ENCODE data around the gene SLC2A9.

Gene SLC2A9

DNA sequence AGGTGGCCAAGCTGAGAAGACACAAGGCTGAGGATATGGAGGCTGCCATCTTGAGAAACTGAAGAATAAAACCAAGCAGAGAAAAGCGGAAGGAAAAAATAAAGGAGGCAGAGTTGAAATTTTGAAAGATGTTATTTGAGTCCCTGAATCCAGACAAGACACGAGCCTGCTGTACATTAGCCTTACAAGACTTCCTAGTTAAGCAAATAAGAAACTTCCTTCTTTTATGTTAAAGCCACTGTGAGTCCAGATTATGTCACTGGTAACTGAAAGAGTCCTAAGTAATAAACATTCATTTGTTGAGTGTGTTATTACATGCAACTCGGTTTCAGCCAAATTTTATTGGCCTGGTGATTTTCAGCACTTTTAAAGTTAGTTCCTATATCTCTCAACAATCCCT, 209.5 kb downstream of the SLC2A9 start:
- H3K4me2 ChIP-seq (ENCODE audit: low read depth, low read length) = no peak overlapping the region
- H3K9me3 ChIP-seq (replicated peaks; ENCODE audit: insufficient read depth, low read length) = no peaks in the 10 kb centered on the region
- H4K20me1 ChIP-seq (ENCODE audit: insufficient read depth, low read length) = no peaks in the 10 kb centered on the region
- no peak overlapping the region for H2AFZ ChIP-seq (ENCODE audit: low read length)
- no peak for DNase-seq
- no peaks in the 10 kb centered on the region for H3K36me3 ChIP-seq (replicated peaks; ENCODE audit: insufficient read depth, low read length)
- peaks cover 20% of the 10 kb centered on the region for H3K4me1 ChIP-seq (ENCODE audit: low read length)
- H3K9ac ChIP-seq (ENCODE audit: low read length) = no peak overlapping the region
- H3K27ac ChIP-seq (ENCODE audit: low read length) = no peak overlapping the region
- H3K79me2 ChIP-seq (ENCODE audit: low read length) = no peaks in the 10 kb centered on the region
- TF ChIP-seq EZH2phosphoT487 (IDR thresholded peaks at IDR 0.05; ENCODE audit: low read length) (no peak), EZH2 (optimal IDR thresholded peaks at IDR 0.05; ENCODE audit: low read depth, low read length) (no peak)
- TF ChIP-seq, protein P1, sequence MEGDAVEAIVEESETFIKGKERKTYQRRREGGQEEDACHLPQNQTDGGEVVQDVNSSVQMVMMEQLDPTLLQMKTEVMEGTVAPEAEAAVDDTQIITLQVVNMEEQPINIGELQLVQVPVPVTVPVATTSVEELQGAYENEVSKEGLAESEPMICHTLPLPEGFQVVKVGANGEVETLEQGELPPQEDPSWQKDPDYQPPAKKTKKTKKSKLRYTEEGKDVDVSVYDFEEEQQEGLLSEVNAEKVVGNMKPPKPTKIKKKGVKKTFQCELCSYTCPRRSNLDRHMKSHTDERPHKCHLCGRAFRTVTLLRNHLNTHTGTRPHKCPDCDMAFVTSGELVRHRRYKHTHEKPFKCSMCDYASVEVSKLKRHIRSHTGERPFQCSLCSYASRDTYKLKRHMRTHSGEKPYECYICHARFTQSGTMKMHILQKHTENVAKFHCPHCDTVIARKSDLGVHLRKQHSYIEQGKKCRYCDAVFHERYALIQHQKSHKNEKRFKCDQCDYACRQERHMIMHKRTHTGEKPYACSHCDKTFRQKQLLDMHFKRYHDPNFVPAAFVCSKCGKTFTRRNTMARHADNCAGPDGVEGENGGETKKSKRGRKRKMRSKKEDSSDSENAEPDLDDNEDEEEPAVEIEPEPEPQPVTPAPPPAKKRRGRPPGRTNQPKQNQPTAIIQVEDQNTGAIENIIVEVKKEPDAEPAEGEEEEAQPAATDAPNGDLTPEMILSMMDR (IDR thresholded peaks at IDR 0.05; ENCODE audit: low read length) = no peak
- H3F3A ChIP-seq (ENCODE audit: insufficient read depth, low read length) = peaks cover 10% of the 10 kb centered on the region; the same call in 1 of the 2 replicates
- no peaks in the 10 kb centered on the region for H3K9me2 ChIP-seq (replicated peaks; ENCODE audit: insufficient read depth, low read length)
- 0 out of 2 replicates have a peak, but pooled peaks cover 4% of the 10 kb centered on the region for H3K27me3 ChIP-seq (replicated peaks; ENCODE audit: insufficient read depth, low read length)
- H3K4me3 ChIP-seq (ENCODE audit: low read length) = no peak overlapping the region

DNA sequence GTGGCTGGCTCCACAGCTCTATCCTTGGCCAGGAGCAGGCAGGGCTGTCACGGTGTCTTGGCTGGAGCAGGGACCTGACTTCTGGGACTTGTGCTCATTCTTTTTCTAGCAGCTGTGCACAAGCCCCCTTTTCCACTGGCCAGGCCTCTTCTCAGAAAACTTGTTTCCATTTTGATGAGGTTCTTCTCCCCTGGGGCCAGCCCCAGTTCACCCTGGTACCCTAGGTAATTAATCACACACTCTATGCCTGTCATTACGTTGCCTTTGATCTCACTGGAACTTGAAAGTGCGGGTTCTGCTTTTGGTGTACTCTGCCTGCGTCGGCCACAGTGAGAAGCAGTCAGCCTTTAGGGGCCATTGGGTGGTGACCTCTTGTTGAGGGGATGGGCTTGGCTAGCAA, 213.2 kb downstream of the SLC2A9 start:
- no peak overlapping the region for H3K4me3 ChIP-seq (ENCODE audit: low read length)
- no peaks in the 10 kb centered on the region for H4K20me1 ChIP-seq (ENCODE audit: insufficient read depth, low read length)
- no peaks in the 10 kb centered on the region for H3K79me2 ChIP-seq (ENCODE audit: low read length)
- no peak for DNase-seq
- peaks cover 6% of the 10 kb centered on the region; the same call in 1 of the 2 replicates for H3F3A ChIP-seq (ENCODE audit: insufficient read depth, low read length)
- no peaks in the 10 kb centered on the region for H3K9me3 ChIP-seq (replicated peaks; ENCODE audit: insufficient read depth, low read length)
- TF ChIP-seq EZH2 (optimal IDR thresholded peaks at IDR 0.05; ENCODE audit: low read depth, low read length) = no peak
- TF ChIP-seq, protein P1 (IDR thresholded peaks at IDR 0.05; ENCODE audit: low read length) = no peak
- no peak for TF ChIP-seq EZH2phosphoT487 (IDR thresholded peaks at IDR 0.05; ENCODE audit: low read length)
- H3K4me2 ChIP-seq (ENCODE audit: low read depth, low read length) = no peak overlapping the region
- no peak overlapping the region for H3K9ac ChIP-seq (ENCODE audit: low read length)
- no peak overlapping the region for H2AFZ ChIP-seq (ENCODE audit: low read length)
- peaks cover 15% of the 10 kb centered on the region for H3K4me1 ChIP-seq (ENCODE audit: low read length)
- no peak overlapping the region for H3K27ac ChIP-seq (ENCODE audit: low read length)
- H3K27me3 ChIP-seq (replicated peaks; ENCODE audit: insufficient read depth, low read length) = 0 out of 2 replicates have a peak, but pooled peaks cover 4% of the 10 kb centered on the region
- H3K9me2 ChIP-seq (replicated peaks; ENCODE audit: insufficient read depth, low read length) = no peaks in the 10 kb centered on the region
- H3K36me3 ChIP-seq (replicated peaks; ENCODE audit: insufficient read depth, low read length) = no peaks in the 10 kb centered on the region

DNA sequence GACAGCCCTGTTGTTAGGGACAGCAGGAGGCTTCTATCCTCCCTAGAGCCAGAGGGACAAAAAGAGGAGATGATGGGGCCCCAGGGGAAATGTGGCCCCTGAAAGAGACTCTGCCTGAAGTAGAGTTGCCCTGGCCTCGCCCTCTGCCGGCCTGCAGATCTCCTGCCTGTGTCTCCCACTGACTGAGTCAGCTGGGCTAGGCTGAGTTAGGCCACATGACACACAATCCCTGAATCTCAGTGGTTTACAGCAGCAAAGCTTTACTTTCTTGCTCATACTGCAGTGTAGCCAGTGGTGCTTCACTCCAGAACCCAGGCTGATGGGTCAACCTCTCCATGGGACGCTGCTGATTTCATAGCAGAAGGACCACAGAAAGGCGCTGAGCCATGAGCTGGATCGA, 216.4 kb downstream of the SLC2A9 start:
- TF ChIP-seq, protein P1 (IDR thresholded peaks at IDR 0.05; ENCODE audit: low read length) = no peak
- no peak for TF ChIP-seq EZH2phosphoT487 (IDR thresholded peaks at IDR 0.05; ENCODE audit: low read length)
- no peak for TF ChIP-seq EZH2 (optimal IDR thresholded peaks at IDR 0.05; ENCODE audit: low read depth, low read length)
- no peaks in the 10 kb centered on the region for H3K79me2 ChIP-seq (ENCODE audit: low read length)
- no peak overlapping the region for H2AFZ ChIP-seq (ENCODE audit: low read length)
- DNase-seq = no peak
- no peaks in the 10 kb centered on the region for H4K20me1 ChIP-seq (ENCODE audit: insufficient read depth, low read length)
- H3K9ac ChIP-seq (ENCODE audit: low read length) = no peak overlapping the region
- no peaks in the 10 kb centered on the region for H3K36me3 ChIP-seq (replicated peaks; ENCODE audit: insufficient read depth, low read length)
- H3K4me2 ChIP-seq (ENCODE audit: low read depth, low read length) = no peak overlapping the region
- peaks cover 10% of the 10 kb centered on the region for H3K4me1 ChIP-seq (ENCODE audit: low read length)
- no peaks in the 10 kb centered on the region for H3F3A ChIP-seq (ENCODE audit: insufficient read depth, low read length)
- H3K27ac ChIP-seq (ENCODE audit: low read length) = no peak overlapping the region
- no peaks in the 10 kb centered on the region for H3K27me3 ChIP-seq (replicated peaks; ENCODE audit: insufficient read depth, low read length)
- H3K9me2 ChIP-seq (replicated peaks; ENCODE audit: insufficient read depth, low read length) = no peaks in the 10 kb centered on the region
- H3K4me3 ChIP-seq (ENCODE audit: low read length) = no peak overlapping the region
- H3K9me3 ChIP-seq (replicated peaks; ENCODE audit: insufficient read depth, low read length) = no peaks in the 10 kb centered on the region
